Measurements from ENCODE around the gene ZNF79. TPM values are rescaled to one million over a fixed set of nuclear protein-coding genes. Genes with fewer than 3 reads are reported as not detected.

The ZNF79 gene
- 3.2 TPM for polyA plus RNA-seq (2013, experiment 1 of 2)
- 3.3 TPM for polyA plus RNA-seq (2013, experiment 2 of 2)

- Histone ChIP-seq H3K9ac (ENCODE audit: low read depth, low read length, poor library complexity) (peak within 1 kb of the TSS; percentile 96), H2BK12ac (ENCODE audit: low read length) (no peak within 1 kb of the TSS), H3K4me1 (ENCODE audit: control insufficient read depth in 2 of 2, insufficient read depth in 1 of 2, low read depth in 1 of 2, low read length in 2 of 2) (peaks cover 9 to 10% of the 10 kb centered on the region in 2 donors), H3K27me3 (ENCODE audit: control insufficient read depth in 3 of 3, insufficient read depth in 3 of 3, low read depth in 1 of 3, low read length in 3 of 3) (no peaks in the 10 kb centered on the region), H2BK15ac (ENCODE audit: low read length) (no peak within 1 kb of the TSS), H3K23ac (ENCODE audit: low read depth, low read length, poor library complexity) (peak within 1 kb of the TSS; percentile 62), H2AK5ac (ENCODE audit: low read depth, low read length) (peak within 1 kb of the TSS; percentile 44), H3K4me3 (ENCODE audit: low read length in 2 of 2) (peak within 1 kb of the TSS; percentile 87 to 91), H3K36me3 (replicated peaks in 1 of 2; ENCODE audit: control insufficient read depth in 2 of 2, insufficient read depth in 2 of 2, low read length in 2 of 2) (peaks cover 5 to 25% of the 10 kb centered on the region in 2 donors), H3K4ac (ENCODE audit: low read length) (no peak within 1 kb of the TSS), H3K14ac (ENCODE audit: low read length) (no peak within 1 kb of the TSS), H2BK5ac (ENCODE audit: low read length) (peak within 1 kb of the TSS; percentile 84), H3K79me1 (ENCODE audit: low read depth, low read length) (peaks cover 9% of the 10 kb centered on the region), H3K27ac (replicated peaks; ENCODE audit: low read length) (peak within 1 kb of the TSS; percentile 60), H4K8ac (ENCODE audit: low read depth, low read length) (peak within 1 kb of the TSS; percentile 66), H2BK120ac (ENCODE audit: low read depth, low read length) (no peak within 1 kb of the TSS), H2AFZ (ENCODE audit: low read length) (peak within 1 kb of the TSS; percentile 86), H4K91ac (ENCODE audit: low read depth, low read length, poor library complexity) (no peak within 1 kb of the TSS), H3K4me2 (ENCODE audit: insufficient read depth, low read length, poor library complexity, severe bottlenecking) (peak within 1 kb of the TSS; percentile 95), H3K9me3 (replicated peaks in 1 of 2; ENCODE audit: control insufficient read depth in 2 of 2, insufficient read depth in 1 of 2, low read depth in 1 of 2, low read length in 2 of 2) (peaks cover 0 to 2% of the 10 kb centered on the region in 2 donors), H3K18ac (ENCODE audit: low read length) (peak within 1 kb of the TSS; percentile 92)
- DNase-seq (ENCODE audit: low spot score), result peak; percentile 89
- no CpG with 5 or more reads among the region's 54 CpGs for WGBS, 2 donors (ENCODE audit: extremely low coverage in 2 of 2, insufficient read length in 2 of 2, insufficient replicate concordance in 1 of 2)
Measured at GRCh38 chr9:127423934-127424675, at the start of gene ZNF79. Gene ZNF79, plus strand, starts transcription at chr9:127424382. Its CDS starts 406 bp downstream, at chr9:127424788.

DNA sequence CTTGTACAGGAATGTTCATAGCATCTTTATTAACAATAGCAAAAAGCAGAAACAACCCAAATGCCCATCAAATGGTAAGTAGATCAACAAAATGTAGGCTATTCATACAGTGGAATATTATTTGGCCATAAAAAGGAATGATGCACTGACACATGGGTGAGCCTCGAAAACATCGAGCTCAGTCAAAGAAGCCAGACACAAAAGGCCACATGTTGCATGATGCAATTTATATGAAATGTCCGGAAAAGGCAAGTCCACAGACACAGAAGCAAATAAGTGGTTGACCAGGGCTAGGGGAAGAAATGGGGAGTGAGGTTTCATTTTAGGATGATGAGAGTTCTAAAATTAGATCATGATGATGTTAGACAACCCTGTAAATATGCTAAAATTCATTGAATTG lies 43.7 kb upstream of the ZNF79 start:
- Histone ChIP-seq H2AFZ (ENCODE audit: low read length) (no peak overlapping the region), H2AK5ac (ENCODE audit: low read depth, low read length) (no peak overlapping the region), H3K27ac (replicated peaks; ENCODE audit: low read length) (no peak overlapping the region), H3K9ac (ENCODE audit: low read depth, low read length, poor library complexity) (no peak overlapping the region), H3K4ac (ENCODE audit: low read length) (no peak overlapping the region), H3K14ac (ENCODE audit: low read length) (no peak overlapping the region), H3K27me3 (ENCODE audit: control insufficient read depth in 3 of 3, insufficient read depth in 3 of 3, low read depth in 1 of 3, low read length in 3 of 3) (no peaks in the 10 kb centered on the region), H3K4me2 (ENCODE audit: insufficient read depth, low read length, poor library complexity, severe bottlenecking) (no peak overlapping the region), H3K4me1 (ENCODE audit: control insufficient read depth in 2 of 2, insufficient read depth in 1 of 2, low read depth in 1 of 2, low read length in 2 of 2) (no peaks in the 10 kb centered on the region), H3K79me1 (ENCODE audit: low read depth, low read length) (no peaks in the 10 kb centered on the region), H4K8ac (ENCODE audit: low read depth, low read length) (no peak overlapping the region), H2BK15ac (ENCODE audit: low read length) (no peak overlapping the region), H3K18ac (ENCODE audit: low read length) (no peak overlapping the region), H4K91ac (ENCODE audit: low read depth, low read length, poor library complexity) (no peak overlapping the region), H3K4me3 (ENCODE audit: low read length in 2 of 2) (no peak overlapping the region), H2BK12ac (ENCODE audit: low read length) (no peak overlapping the region), H3K9me3 (replicated peaks in 1 of 2; ENCODE audit: control insufficient read depth in 2 of 2, insufficient read depth in 1 of 2, low read depth in 1 of 2, low read length in 2 of 2) (peaks cover 2 to 3% of the 10 kb centered on the region in 2 donors), H3K23ac (ENCODE audit: low read depth, low read length, poor library complexity) (no peak overlapping the region), H3K36me3 (replicated peaks in 1 of 2; ENCODE audit: control insufficient read depth in 2 of 2, insufficient read depth in 2 of 2, low read length in 2 of 2) (no peaks in the 10 kb centered on the region), H2BK120ac (ENCODE audit: low read depth, low read length) (no peak overlapping the region), H2BK5ac (ENCODE audit: low read length) (no peak overlapping the region)
- WGBS, 2 donors (ENCODE audit: extremely low coverage in 2 of 2, insufficient read length in 2 of 2, insufficient replicate concordance in 1 of 2), result no CpG with 5 or more reads among the region's 3 CpGs
- no peak for DNase-seq (ENCODE audit: low spot score)

- no peak overlapping the region for H2BK120ac ChIP-seq (ENCODE audit: low read depth, low read length)
- no peak overlapping the region for H3K18ac ChIP-seq (ENCODE audit: low read length)
Measured at GRCh38 chr9:127382541-127382940, 41.6 kb upstream of the ZNF79 start.

GRCh38 chr9:127384016-127384730 lies 40.0 kb upstream of the ZNF79 start:
- Histone ChIP-seq H3K9me3 (replicated peaks in 1 of 2; ENCODE audit: control insufficient read depth in 2 of 2, insufficient read depth in 1 of 2, low read depth in 1 of 2, low read length in 2 of 2) (peaks cover 2 to 3% of the 10 kb centered on the region in 2 donors), H2BK12ac (ENCODE audit: low read length) (no peak overlapping the region), H3K4me2 (ENCODE audit: insufficient read depth, low read length, poor library complexity, severe bottlenecking) (no peak overlapping the region), H2BK5ac (ENCODE audit: low read length) (no peak overlapping the region), H3K9ac (ENCODE audit: low read depth, low read length, poor library complexity) (no peak overlapping the region), H2BK120ac (ENCODE audit: low read depth, low read length) (no peak overlapping the region), H3K23ac (ENCODE audit: low read depth, low read length, poor library complexity) (no peak overlapping the region), H3K79me1 (ENCODE audit: low read depth, low read length) (no peaks in the 10 kb centered on the region), H3K18ac (ENCODE audit: low read length) (peak overlapping the region; percentile 7), H3K4me1 (ENCODE audit: control insufficient read depth in 2 of 2, insufficient read depth in 1 of 2, low read depth in 1 of 2, low read length in 2 of 2) (peaks cover 0 to 10% of the 10 kb centered on the region in 2 donors), H4K8ac (ENCODE audit: low read depth, low read length) (no peak overlapping the region), H3K27me3 (ENCODE audit: control insufficient read depth in 3 of 3, insufficient read depth in 3 of 3, low read depth in 1 of 3, low read length in 3 of 3) (no peaks in the 10 kb centered on the region), H4K91ac (ENCODE audit: low read depth, low read length, poor library complexity) (no peak overlapping the region), H3K14ac (ENCODE audit: low read length) (no peak overlapping the region), H3K4ac (ENCODE audit: low read length) (no peak overlapping the region), H3K36me3 (replicated peaks in 1 of 2; ENCODE audit: control insufficient read depth in 2 of 2, insufficient read depth in 2 of 2, low read length in 2 of 2) (no peaks in the 10 kb centered on the region), H2AK5ac (ENCODE audit: low read depth, low read length) (no peak overlapping the region), H3K4me3 (ENCODE audit: low read length in 2 of 2) (no peak overlapping the region), H2AFZ (ENCODE audit: low read length) (no peak overlapping the region), H3K27ac (replicated peaks; ENCODE audit: low read length) (no peak overlapping the region), H2BK15ac (ENCODE audit: low read length) (peak overlapping the region; percentile 43)
- WGBS, 2 donors (ENCODE audit: extremely low coverage in 2 of 2, insufficient read length in 2 of 2, insufficient replicate concordance in 1 of 2), result no CpG with 5 or more reads among the region's 11 CpGs
- DNase-seq (ENCODE audit: low spot score), result no peak

More at GRCh38 chr9:127382541-127382940, 41.6 kb upstream of the ZNF79 start:
- Histone ChIP-seq H3K4me2 (ENCODE audit: insufficient read depth, low read length, poor library complexity, severe bottlenecking) (no peak overlapping the region), H2AK5ac (ENCODE audit: low read depth, low read length) (no peak overlapping the region), H2BK12ac (ENCODE audit: low read length) (no peak overlapping the region), H3K9ac (ENCODE audit: low read depth, low read length, poor library complexity) (no peak overlapping the region), H3K4ac (ENCODE audit: low read length) (no peak overlapping the region), H3K27me3 (ENCODE audit: control insufficient read depth in 3 of 3, insufficient read depth in 3 of 3, low read depth in 1 of 3, low read length in 3 of 3) (no peaks in the 10 kb centered on the region), H2BK5ac (ENCODE audit: low read length) (no peak overlapping the region), H3K27ac (replicated peaks; ENCODE audit: low read length) (no peak overlapping the region), H3K23ac (ENCODE audit: low read depth, low read length, poor library complexity) (peak overlapping the region; percentile 55), H4K91ac (ENCODE audit: low read depth, low read length, poor library complexity) (no peak overlapping the region), H2BK15ac (ENCODE audit: low read length) (no peak overlapping the region), H4K8ac (ENCODE audit: low read depth, low read length) (no peak overlapping the region), H2AFZ (ENCODE audit: low read length) (no peak overlapping the region), H3K36me3 (replicated peaks in 1 of 2; ENCODE audit: control insufficient read depth in 2 of 2, insufficient read depth in 2 of 2, low read length in 2 of 2) (no peaks in the 10 kb centered on the region), H3K9me3 (replicated peaks in 1 of 2; ENCODE audit: control insufficient read depth in 2 of 2, insufficient read depth in 1 of 2, low read depth in 1 of 2, low read length in 2 of 2) (peaks cover 2 to 3% of the 10 kb centered on the region in 2 donors), H3K4me3 (ENCODE audit: low read length in 2 of 2) (no peak overlapping the region), H3K14ac (ENCODE audit: low read length) (no peak overlapping the region), H3K79me1 (ENCODE audit: low read depth, low read length) (no peaks in the 10 kb centered on the region), H3K4me1 (ENCODE audit: control insufficient read depth in 2 of 2, insufficient read depth in 1 of 2, low read depth in 1 of 2, low read length in 2 of 2) (no peaks in the 10 kb centered on the region)
- no CpG with 5 or more reads among the region's 2 CpGs for WGBS, 2 donors (ENCODE audit: extremely low coverage in 2 of 2, insufficient read length in 2 of 2, insufficient replicate concordance in 1 of 2)
- DNase-seq (ENCODE audit: low spot score), result no peak

All from neuronal stem cell (in vitro differentiated cells).